ENCODE results near the gene LAGE3.

The LAGE3 gene

DNA sequence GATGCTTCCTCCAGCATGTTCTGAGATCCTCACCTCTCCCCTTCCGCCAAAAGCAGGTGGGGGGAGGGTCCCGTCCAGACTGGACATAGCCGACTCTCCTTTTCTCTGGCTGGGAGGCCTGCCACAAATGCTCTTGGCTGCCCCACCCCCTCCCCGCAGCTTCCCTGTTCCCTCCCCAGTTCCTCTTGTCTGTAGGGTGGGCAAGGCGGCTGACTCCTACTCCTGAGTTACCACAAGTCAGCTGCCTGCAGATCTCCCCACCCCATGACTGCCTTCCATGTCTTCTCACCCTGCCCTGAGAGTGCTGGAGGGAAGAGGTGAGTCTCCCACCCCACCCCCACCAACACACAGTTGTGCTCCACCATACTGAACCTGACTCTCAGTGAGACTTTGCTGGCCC, 47.7 kb downstream of the LAGE3 start:
- DNase-seq = no peak

DNA sequence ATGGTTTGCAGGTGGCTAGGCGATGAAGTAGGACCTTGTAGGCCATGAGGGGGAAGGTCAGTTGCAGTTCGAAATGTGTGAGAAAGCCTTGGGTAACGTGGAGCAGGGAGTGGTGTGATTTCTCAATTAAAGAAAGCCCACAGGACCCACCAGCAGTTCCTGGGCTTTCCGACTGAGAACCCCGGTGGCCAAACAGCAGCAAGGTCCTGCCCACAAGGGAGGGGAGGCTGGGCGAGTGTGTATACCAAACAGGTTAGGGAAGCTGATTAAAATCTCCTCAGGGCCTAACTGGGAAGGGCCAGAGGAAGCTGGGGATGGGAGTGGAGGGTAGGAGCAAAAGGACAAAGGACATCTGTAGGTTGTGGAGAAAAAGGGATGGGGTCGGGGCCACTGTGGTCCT, 48.2 kb downstream of the LAGE3 start:
- no peak for DNase-seq

DNA sequence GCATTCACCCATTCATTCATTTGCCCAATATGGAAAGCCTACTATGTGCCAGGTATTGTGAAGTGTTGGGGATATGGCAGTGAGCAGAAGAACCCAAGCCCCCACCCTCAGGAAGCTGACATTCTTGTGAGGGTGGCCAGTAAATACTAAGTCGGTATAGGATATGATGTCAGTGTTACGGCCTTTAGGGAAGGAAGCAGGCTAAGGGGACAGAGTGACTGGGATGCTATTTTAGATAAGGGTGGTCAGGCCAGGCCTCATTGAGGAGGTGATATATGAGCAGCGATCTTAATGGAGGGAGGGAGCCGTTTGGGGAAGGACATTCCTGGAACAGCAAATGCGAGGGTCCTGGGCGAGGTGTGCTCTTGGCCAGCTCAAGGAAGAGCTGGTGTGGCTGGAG, 48.6 kb downstream of the LAGE3 start:
- DNase-seq = no peak

DNA sequence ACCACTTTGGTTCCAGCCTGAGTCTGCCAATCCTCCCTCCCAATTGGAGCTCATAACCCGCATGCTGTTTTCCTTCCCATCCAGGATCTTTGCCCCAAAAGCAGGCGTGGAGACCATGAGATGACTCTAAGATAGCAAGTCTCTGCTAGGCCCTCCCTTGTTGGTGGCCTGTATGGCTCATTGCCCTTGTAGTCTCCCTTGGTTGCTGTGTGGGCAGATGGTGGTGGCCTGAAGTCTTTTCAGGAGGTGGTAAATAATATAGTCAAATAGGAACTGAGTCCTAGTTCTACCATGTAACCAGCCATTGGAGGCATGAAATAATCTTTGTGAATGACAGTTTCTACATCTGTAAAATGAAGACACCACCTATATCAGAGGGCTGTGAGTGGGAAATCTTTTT, 49.4 kb downstream of the LAGE3 start:
- no peak for DNase-seq

DNA sequence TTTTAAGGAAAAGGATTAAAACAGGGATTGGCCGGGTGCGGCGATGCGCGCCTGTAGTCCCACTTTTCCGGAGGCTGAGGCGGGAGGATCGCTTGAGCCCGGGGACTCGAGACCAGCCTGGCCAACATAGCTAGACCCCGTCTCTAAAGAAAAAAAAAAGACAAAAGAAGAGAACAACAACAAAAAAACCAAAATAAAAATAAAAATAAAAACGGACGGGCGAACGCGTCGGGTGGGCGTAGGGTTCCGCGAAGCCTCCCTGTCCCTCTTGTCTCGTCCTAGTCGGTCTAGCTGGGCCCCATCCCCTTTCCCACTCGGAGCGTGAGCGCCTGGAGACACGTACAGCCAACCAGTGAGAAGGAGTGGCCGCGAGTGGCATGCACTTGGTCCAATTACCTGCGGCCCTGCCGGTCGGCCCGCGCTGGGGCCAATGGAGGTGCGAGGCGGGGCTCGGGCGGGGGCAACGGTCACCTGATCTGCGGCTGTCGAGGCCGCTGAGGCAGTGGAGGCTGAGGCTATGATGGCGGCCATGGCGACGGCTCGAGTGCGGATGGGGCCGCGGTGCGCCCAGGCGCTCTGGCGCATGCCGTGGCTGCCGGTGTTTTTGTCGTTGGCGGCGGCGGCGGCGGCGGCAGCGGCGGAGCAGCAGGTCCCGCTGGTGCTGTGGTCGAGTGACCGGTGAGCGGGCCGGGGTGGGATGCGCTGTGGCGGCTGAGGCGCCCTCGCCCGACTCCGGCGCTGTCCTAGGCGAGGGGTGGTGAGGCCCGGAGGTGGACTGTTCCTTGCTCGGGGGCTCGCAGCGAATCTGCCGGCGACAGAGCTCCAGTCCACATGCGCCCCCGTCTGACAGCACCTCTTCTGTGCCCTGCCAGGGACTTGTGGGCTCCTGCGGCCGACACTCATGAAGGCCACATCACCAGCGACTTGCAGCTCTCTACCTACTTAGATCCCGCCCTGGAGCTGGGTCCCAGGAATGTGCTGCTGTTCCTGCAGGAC, 50.6 kb downstream of the LAGE3 start, which contains the start of gene ATP6AP1:
TSS of gene ATP6AP1 (plus strand) at position 502 of the 996 bp plus-strand sequence. CDS start at position 518, 16 bp downstream.
- peak; percentile 95 for DNase-seq

All from RPMI8226 (cell line).